Breast epithelium (tissue), 4 donors: ENCODE data around the gene PLD1. TPM values are rescaled to one million over a fixed set of nuclear protein-coding genes. Genes with fewer than 3 reads are reported as not detected.
A peak's percentile ranks its signal among the peaks of the same experiment; 100 is the strongest.

Experiments
- DNase-seq, 2 donors: peaks; one replicate each; pipeline ENCODE4 v3.0.0-alpha.2; 2019; ENCODE audit warnings: low spot score in 2 of 2
- H3K27ac ChIP-seq, 2 donors: fragments of 200-600 bp; sonication (generic) in 1 of 2; one replicate each; pipeline ENCODE4 v1.5.1; 2016 to 2019; ENCODE audit warnings: mild to moderate bottlenecking in 1 of 2
- H3K27me3 ChIP-seq, 2 donors: fragments of 200-600 bp; sonication (generic) in 1 of 2; one replicate each; pipeline versions ENCODE4 v1.5.1 to v1.6.0; 2017 to 2019; ENCODE audit warnings: control low read depth in 1 of 2, mild to moderate bottlenecking in 1 of 2
- H3K36me3 ChIP-seq: fragments of 200-600 bp; one replicate; pipeline ENCODE4 v1.5.1; 2019
- H3K4me1 ChIP-seq, 2 donors: fragments of 200-600 bp; sonication (generic); one replicate each; pipeline ENCODE4 v1.5.1; 2016 to 2019; ENCODE audit warnings: control low read depth in 1 of 2
- H3K4me3 ChIP-seq, 3 donors: fragments of 200-600 bp; sonication (generic); 1 replicate in 2 of 3; 2 replicates in 1 of 3; pipeline ENCODE4 v1.5.1; 2016 to 2019; ENCODE audit warnings: mild to moderate bottlenecking in 3 of 3, moderate library complexity in 2 of 3
- H3K9me3 ChIP-seq, 2 donors: fragments of 200-600 bp; sonication (generic) in 1 of 2; one replicate each; pipeline ENCODE4 v1.5.1; 2016 to 2019; ENCODE audit warnings: control low read depth in 1 of 2
- POLR2A ChIP-seq: fragments of 450-650 bp; IDR thresholded peaks from one replicate; pipeline ENCODE4 v1.6.1; 2016; ENCODE audit warnings: antibody characterized with exemption, mild to moderate bottlenecking, moderate library complexity
- POLR2AphosphoS5 ChIP-seq, 3 donors: sonication (generic); formaldehyde crosslinking; IDR thresholded peaks; one replicate each; pipeline ENCODE4 v1.6.1; 2017; ENCODE audit warnings: antibody characterized with exemption in 3 of 3
- intact Hi-C: fragments of 100-400 bp; cut with DNase I; formaldehyde crosslinking; loops from one replicate; pipeline ENCODE4 v1.15.1; 2023; ENCODE audit warnings: low total_unique reads
- total RNA-seq, 3 donors: library from RNA; depleted of rRNA; stranded (reverse); fragments of >200 nt; gene quantifications; one replicate each; pipeline ENCODE4 v1.1.0, GENCODE V29; 2016
- TF ChIP-seq, protein P1 (sequence below), 3 donors: fragments of 450-650 bp; IDR thresholded peaks; one replicate each; pipeline ENCODE4 v1.5.1; 2016 to 2017; ENCODE audit warnings: antibody characterized with exemption in 3 of 3, mild to moderate bottlenecking in 3 of 3, moderate library complexity in 3 of 3

PLD1 gene
- total RNA-seq, 3 donors from 2014 or later = 21.1 to 36.9 (median 24.9) TPM

DNA sequence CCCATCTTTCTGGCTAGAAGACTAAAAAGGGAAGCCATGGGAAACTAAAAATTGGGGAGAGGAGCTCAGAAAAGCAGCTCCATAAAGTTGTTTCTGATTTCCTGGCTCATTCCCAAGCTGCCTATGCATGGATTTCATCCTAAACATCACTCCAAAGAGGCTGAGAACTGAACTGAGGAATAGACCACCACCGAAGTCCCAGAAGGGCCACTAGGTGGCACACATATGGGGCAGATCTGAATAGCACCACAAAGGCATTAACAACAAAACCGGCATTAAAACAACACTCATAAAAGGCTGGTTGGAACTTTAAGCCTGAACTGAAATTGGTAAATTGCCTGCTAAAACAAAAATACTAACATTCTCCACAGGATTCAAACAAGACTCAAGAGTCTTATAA is 106.3 kb downstream of the PLD1 start:
- intact Hi-C loops = no loop called here
- Histone ChIP-seq H3K36me3 (no peaks in the 10 kb centered on the region), H3K4me3 (no peak overlapping the region), H3K27me3 (no peaks in the 10 kb centered on the region), H3K4me1 (peaks cover 0 to 4% of the 10 kb centered on the region in 2 donors), H3K27ac (no peak overlapping the region), H3K9me3 (peaks cover 0 to 5% of the 10 kb centered on the region in 2 donors)
- TF ChIP-seq, protein P1, sequence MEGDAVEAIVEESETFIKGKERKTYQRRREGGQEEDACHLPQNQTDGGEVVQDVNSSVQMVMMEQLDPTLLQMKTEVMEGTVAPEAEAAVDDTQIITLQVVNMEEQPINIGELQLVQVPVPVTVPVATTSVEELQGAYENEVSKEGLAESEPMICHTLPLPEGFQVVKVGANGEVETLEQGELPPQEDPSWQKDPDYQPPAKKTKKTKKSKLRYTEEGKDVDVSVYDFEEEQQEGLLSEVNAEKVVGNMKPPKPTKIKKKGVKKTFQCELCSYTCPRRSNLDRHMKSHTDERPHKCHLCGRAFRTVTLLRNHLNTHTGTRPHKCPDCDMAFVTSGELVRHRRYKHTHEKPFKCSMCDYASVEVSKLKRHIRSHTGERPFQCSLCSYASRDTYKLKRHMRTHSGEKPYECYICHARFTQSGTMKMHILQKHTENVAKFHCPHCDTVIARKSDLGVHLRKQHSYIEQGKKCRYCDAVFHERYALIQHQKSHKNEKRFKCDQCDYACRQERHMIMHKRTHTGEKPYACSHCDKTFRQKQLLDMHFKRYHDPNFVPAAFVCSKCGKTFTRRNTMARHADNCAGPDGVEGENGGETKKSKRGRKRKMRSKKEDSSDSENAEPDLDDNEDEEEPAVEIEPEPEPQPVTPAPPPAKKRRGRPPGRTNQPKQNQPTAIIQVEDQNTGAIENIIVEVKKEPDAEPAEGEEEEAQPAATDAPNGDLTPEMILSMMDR (IDR thresholded peaks at IDR 0.05) = peak in 2 of 3 donors; percentile 32 to 34
- no peak for TF ChIP-seq POLR2A
- no peak for DNase-seq

DNA sequence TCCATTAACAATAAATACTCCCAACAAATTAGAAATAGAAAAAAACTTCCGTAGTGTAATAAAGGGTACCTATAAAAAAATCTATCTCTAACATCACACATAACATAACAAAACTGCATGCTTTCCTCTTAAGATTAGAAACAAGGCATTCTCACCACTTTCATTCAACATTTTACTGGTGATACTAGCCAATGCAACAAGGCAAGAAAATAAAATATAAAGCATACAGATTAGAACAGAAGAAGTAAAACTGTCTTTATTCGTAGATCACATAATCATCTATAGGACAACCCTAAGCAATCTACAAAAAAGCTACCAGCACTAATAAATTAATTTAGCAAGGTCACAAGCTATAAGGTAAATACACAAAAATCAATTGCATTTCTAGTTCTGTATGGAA is 107.1 kb downstream of the PLD1 start:
- Histone ChIP-seq H3K36me3 (no peaks in the 10 kb centered on the region), H3K4me3 (no peak overlapping the region), H3K4me1 (peaks cover 0 to 4% of the 10 kb centered on the region in 2 donors), H3K27ac (no peak overlapping the region), H3K27me3 (no peaks in the 10 kb centered on the region), H3K9me3 (peaks cover 0 to 5% of the 10 kb centered on the region in 2 donors)
- TF ChIP-seq POLR2A = no peak
- no peak for TF ChIP-seq POLR2AphosphoS5 (IDR thresholded peaks at IDR 0.05)
- TF ChIP-seq, protein P1 (IDR thresholded peaks at IDR 0.05) = no peak
- no peak for DNase-seq
- intact Hi-C loops = no loop called here

DNA sequence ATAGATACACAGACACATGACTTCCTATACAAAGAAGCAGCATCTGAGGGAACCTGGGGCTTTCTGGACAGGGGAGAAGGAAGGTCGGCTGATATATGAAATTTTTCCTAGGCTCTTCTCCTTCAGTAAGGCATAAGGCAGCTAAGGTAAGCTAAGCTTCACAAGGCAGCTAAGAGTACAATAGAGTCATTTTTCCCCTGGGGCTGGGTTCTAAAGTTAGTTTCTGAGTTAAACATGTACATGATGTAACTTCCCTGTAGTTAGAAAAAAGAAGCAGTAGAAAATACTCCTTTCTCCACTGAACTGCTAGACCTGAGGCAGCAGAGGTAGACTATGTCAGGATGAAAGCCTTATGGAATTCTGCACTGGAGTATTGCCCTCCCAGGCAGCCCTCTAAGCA is 109.6 kb downstream of the PLD1 start:
- TF ChIP-seq POLR2A = no peak
- TF ChIP-seq, protein P1 (IDR thresholded peaks at IDR 0.05) = no peak
- no peak for TF ChIP-seq POLR2AphosphoS5 (IDR thresholded peaks at IDR 0.05)
- no peak overlapping the region for H3K27ac ChIP-seq
- no peak for DNase-seq

DNA sequence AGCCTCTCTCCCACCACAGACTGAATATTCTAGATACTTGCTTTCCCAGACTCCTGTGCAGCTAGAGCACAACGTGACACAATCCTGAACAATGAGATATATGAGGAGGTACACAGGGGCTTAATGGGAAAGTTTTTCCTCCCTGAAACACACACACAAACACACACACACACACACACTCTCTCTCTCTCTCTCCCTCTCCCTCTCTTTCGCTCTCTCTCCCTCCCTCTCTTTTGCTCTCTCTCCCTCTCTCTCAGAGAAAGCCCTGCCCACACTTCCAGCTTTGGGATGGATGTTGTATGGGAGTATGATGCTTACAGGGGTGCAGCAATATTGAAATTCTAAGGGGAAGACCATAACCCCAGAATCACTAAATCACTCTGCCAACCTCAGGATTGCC is 110.1 kb downstream of the PLD1 start:
- Histone ChIP-seq H3K27ac (no peak overlapping the region), H3K27me3 (no peaks in the 10 kb centered on the region), H3K4me3 (no peak overlapping the region), H3K36me3 (no peaks in the 10 kb centered on the region), H3K9me3 (peaks cover 0 to 5% of the 10 kb centered on the region in 2 donors), H3K4me1 (peaks cover 0 to 4% of the 10 kb centered on the region in 2 donors)
- no peak for DNase-seq
- intact Hi-C loops = no loop called here
- no peak for TF ChIP-seq POLR2AphosphoS5 (IDR thresholded peaks at IDR 0.05)
- TF ChIP-seq, protein P1 (IDR thresholded peaks at IDR 0.05) = no peak
- TF ChIP-seq POLR2A = no peak

More for the DNA sequence above, 109.6 kb downstream of the PLD1 start:
- no peaks in the 10 kb centered on the region for H3K36me3 ChIP-seq
- intact Hi-C loops = no loop called here
- no peaks in the 10 kb centered on the region for H3K27me3 ChIP-seq
- peaks cover 0 to 4% of the 10 kb centered on the region in 2 donors for H3K4me1 ChIP-seq
- peaks cover 0 to 5% of the 10 kb centered on the region in 2 donors for H3K9me3 ChIP-seq
- H3K4me3 ChIP-seq = no peak overlapping the region

DNA sequence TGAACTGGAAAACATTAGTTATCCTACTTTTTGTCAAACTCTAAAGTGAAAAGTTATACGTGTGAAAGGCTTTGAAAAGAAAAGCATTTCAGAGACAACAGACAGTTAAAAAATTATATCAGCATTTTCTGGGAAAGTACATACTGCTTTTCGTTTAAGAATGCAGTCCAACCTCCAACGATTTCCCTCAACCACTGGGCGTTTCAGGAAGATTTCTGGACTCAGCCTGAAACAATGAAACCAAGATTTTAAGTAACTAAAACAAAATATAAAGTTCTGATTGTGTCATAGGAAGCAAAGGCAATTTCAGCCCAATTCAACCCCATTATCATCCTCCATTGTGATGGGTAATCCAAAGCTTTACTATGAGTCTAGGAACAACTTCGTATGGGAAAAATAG is 110.7 kb downstream of the PLD1 start:
- DNase-seq = no peak
- no peaks in the 10 kb centered on the region for H3K27me3 ChIP-seq
- peaks cover 0 to 4% of the 10 kb centered on the region in 2 donors for H3K4me1 ChIP-seq
- H3K27ac ChIP-seq = no peak overlapping the region
- TF ChIP-seq, protein P1 (IDR thresholded peaks at IDR 0.05) = no peak
- TF ChIP-seq POLR2AphosphoS5 (IDR thresholded peaks at IDR 0.05) = no peak
- no peak for TF ChIP-seq POLR2A
- H3K9me3 ChIP-seq = peaks cover 0 to 5% of the 10 kb centered on the region in 2 donors
- intact Hi-C loops = no loop called here
- H3K36me3 ChIP-seq = no peaks in the 10 kb centered on the region
- H3K4me3 ChIP-seq = no peak overlapping the region
